A673 (cell line): ENCODE results near the gene OR52N2. TPM values are rescaled to one million over a fixed set of nuclear protein-coding genes. Genes with fewer than 3 reads are reported as not detected.

Experiments used
- BruUV-seq: library from RNA; stranded (reverse); fragments of 400-500 nt; replicated peaks from 2 replicates; lab custom pipeline; 2021; lab: Mats Ljungman, UMichigan
- CTCF ChIA-PET: fragments of 300-600 bp; sonication (Branson Sonifier 250); formaldehyde crosslinking; loops from one replicate; lab custom pipeline; 2022; ENCODE audit warnings: antibody characterized with exemption; lab: Charles Lee
- POLR2A ChIA-PET: fragments of 300-600 bp; sonication (Branson Sonifier 250); formaldehyde crosslinking; loops from one replicate; lab custom pipeline; 2022; ENCODE audit warnings: antibody characterized with exemption; ENCODE audit not compliant: low non-redundant PET; lab: Charles Lee
- DNase-seq: peaks from one replicate; pipeline ENCODE4 v3.0.0-alpha.2; 2015; ENCODE audit warnings: low spot score
- H3K27ac ChIP-seq: fragments of 200-600 bp; sonication (generic); 2 replicates; pipeline ENCODE4 v1.5.1; 2016; ENCODE audit warnings: mixed run types, low read depth, mild to moderate bottlenecking, mixed read lengths, antibody characterized with exemption, low read length; ENCODE audit not compliant: poor library complexity, severe bottlenecking
- H3K27me3 ChIP-seq: fragments of 200-600 bp; sonication (generic); replicated peaks from 2 replicates; pipeline ENCODE4 v1.6.1; 2017; ENCODE audit warnings: mixed run types, low read depth, mild to moderate bottlenecking, mixed read lengths, antibody characterized with exemption, low read length; ENCODE audit not compliant: insufficient read depth, poor library complexity
- H3K36me3 ChIP-seq: fragments of 200-600 bp; sonication (generic); 2 replicates; pipeline ENCODE4 v1.6.1; 2016; ENCODE audit warnings: mixed run types, mild to moderate bottlenecking, mixed read lengths, antibody characterized with exemption, low read length; ENCODE audit not compliant: insufficient read depth, poor library complexity, severe bottlenecking
- H3K4me1 ChIP-seq: fragments of 200-600 bp; sonication (generic); 2 replicates; pipeline ENCODE4 v1.6.1; 2017; ENCODE audit warnings: mixed run types, mild to moderate bottlenecking, mixed read lengths, antibody characterized with exemption, low read length; ENCODE audit not compliant: insufficient read depth, poor library complexity, severe bottlenecking
- H3K4me3 ChIP-seq: fragments of 200-600 bp; sonication (generic); 2 replicates; pipeline ENCODE4 v1.5.1; 2016; ENCODE audit warnings: low read depth, mixed run types, mild to moderate bottlenecking, mixed read lengths, low read length; ENCODE audit not compliant: poor library complexity, severe bottlenecking
- H3K9me3 ChIP-seq: fragments of 200-600 bp; sonication (generic); 2 replicates; pipeline ENCODE4 v1.6.1; 2016; ENCODE audit warnings: mixed run types, low read depth, mild to moderate bottlenecking, mixed read lengths, antibody characterized with exemption, low read length; ENCODE audit not compliant: poor library complexity, severe bottlenecking
- CTCF ChIP-seq: fragments of 300-800, 200-600 bp; sonication (generic); conservative IDR thresholded peaks from 2 replicates; pipeline ENCODE4 v1.5.1; 2017; ENCODE audit warnings: low read depth, mild to moderate bottlenecking, antibody characterized with exemption, low read length, moderate library complexity, mixed read lengths
- EZH2 ChIP-seq: fragments of 200-600 bp; sonication (generic); IDR thresholded peaks from 2 replicates; pipeline ENCODE4 v1.6.1; 2017; ENCODE audit warnings: borderline replicate concordance, low read depth, mild to moderate bottlenecking, mixed read lengths, antibody characterized with exemption, low read length; ENCODE audit not compliant: poor library complexity, severe bottlenecking
- intact Hi-C: fragments of 100-400 bp; cut with micrococcal nuclease; formaldehyde crosslinking; loops from one replicate; pipeline ENCODE4 v1.10.0; 2022; ENCODE audit not compliant: unreplicated experiment
- total RNA-seq: library from RNA; stranded (reverse); gene quantifications from 2 replicates; pipeline ENCODE4 v1.2.3, GENCODE V29; 2021

The OR52N2 gene
- total RNA-seq, 1 experiment from 2014 or later: not detected

- intact Hi-C loops: loop anchor here (2.0 kb wide), 2 partner anchors 207 to 683 kb away; no protein-coding TSS in a partner anchor
- no peak for DNase-seq
- Histone ChIP-seq H3K27me3 (peaks cover 8% of the 10 kb centered on the region), H3K27ac (no peak overlapping the region), H3K4me3 (no peak overlapping the region), H3K4me1 (no peaks in the 10 kb centered on the region), H3K36me3 (no peaks in the 10 kb centered on the region), H3K9me3 (no peaks in the 10 kb centered on the region)
- ChIA-PET CTCF (no interaction called here), POLR2A (no interaction called here)
- no peak for TF ChIP-seq EZH2
- TF ChIP-seq CTCF: no peak
- BruUV-seq: no TSS peak
Observed at GRCh38 chr11:5807580-5807979, 1.1 kb upstream of the OR52N2 start.

GRCh38 chr11:5809122-5809519, 397 bp downstream of the OR52N2 start:
- Histone ChIP-seq H3K4me3 (peak overlapping the region; percentile 44), H3K4me1 (no peaks in the 10 kb centered on the region), H3K27ac (no peak overlapping the region), H3K27me3 (peaks cover 8% of the 10 kb centered on the region), H3K9me3 (no peaks in the 10 kb centered on the region), H3K36me3 (no peaks in the 10 kb centered on the region)
- no peak for TF ChIP-seq CTCF
- TF ChIP-seq EZH2: no peak
- POLR2A ChIA-PET: no interaction called here
- intact Hi-C loops: loop anchor here (2.0 kb wide), 1 partner anchor 1172 kb away; the partner anchor contains the start of gene OR51D1
- BruUV-seq: no TSS peak
- CTCF ChIA-PET: no interaction called here
- DNase-seq: no peak

GRCh38 chr11:5809905-5810795, 1.4 kb downstream of the OR52N2 start:
- POLR2A ChIA-PET: interaction anchor here (0.5 kb wide), 1 partner anchor 30 kb away, joined by 6 read pairs; no protein-coding TSS in a partner anchor
- TF ChIP-seq CTCF: no peak
- TF ChIP-seq EZH2: no peak
- intact Hi-C loops: loop anchor here (2.0 kb wide), 1 partner anchor 1173 kb away; the partner anchor contains the start of gene OR51D1

More at GRCh38 chr11:5809905-5810795, 1.4 kb downstream of the OR52N2 start:
- CTCF ChIA-PET: no interaction called here
- H3K27me3 ChIP-seq: peaks cover 8% of the 10 kb centered on the region
- H3K27ac ChIP-seq: no peak overlapping the region
- no peak overlapping the region for H3K4me3 ChIP-seq
- H3K36me3 ChIP-seq: no peaks in the 10 kb centered on the region
- no peaks in the 10 kb centered on the region for H3K4me1 ChIP-seq
- DNase-seq: no peak
- no peaks in the 10 kb centered on the region for H3K9me3 ChIP-seq
- no TSS peak for BruUV-seq
